ENCODE data around the gene TTYH3. TPM values are rescaled to one million over a fixed set of nuclear protein-coding genes. Genes with fewer than 3 reads are reported as not detected.

Gene TTYH3
- total and polyA plus RNA-seq, 2 of the 13 experiments (the other 11 are each of a cell fraction or from before 2014, with no cell fraction given), result 26.3 to 50.0 TPM

- TF ChIP-seq ZNF432 (CRISPR knock-in tag; IDR thresholded peaks at IDR 0.05; ENCODE audit: borderline replicate concordance) (no peak), CENPBD1 (CRISPR knock-in tag; IDR thresholded peaks at IDR 0.05; ENCODE audit: borderline replicate concordance, low read depth) (no peak), ZC3H4 (CRISPR knock-in tag; IDR thresholded peaks at IDR 0.05; ENCODE audit: borderline replicate concordance) (no peak), STAG1 (CRISPR knock-in tag; IDR thresholded peaks at IDR 0.05) (peak; percentile 30; the same call in 1 of the 2 replicates), SALL2 (CRISPR knock-in tag; IDR thresholded peaks at IDR 0.05) (no peak), RAD21 (CRISPR knock-in tag; IDR thresholded peaks at IDR 0.05) (no peak), ZNF883 (CRISPR knock-in tag; IDR thresholded peaks at IDR 0.05; ENCODE audit: not compliant biosample characterization) (peak; percentile 14), NFRKB (IDR thresholded peaks at IDR 0.05) (no peak), NFKBIZ (CRISPR knock-in tag; IDR thresholded peaks at IDR 0.05) (peak; percentile 64; the same call in 1 of the 2 replicates), SIX4 (CRISPR knock-in tag; IDR thresholded peaks at IDR 0.05) (no peak), RBAK (CRISPR knock-in tag; IDR thresholded peaks at IDR 0.05) (no peak), ZFP62 (CRISPR knock-in tag; IDR thresholded peaks at IDR 0.05) (no peak), CC2D1A (CRISPR knock-in tag; IDR thresholded peaks at IDR 0.05) (no peak), THYN1 (CRISPR knock-in tag; IDR thresholded peaks at IDR 0.05; ENCODE audit: borderline replicate concordance, low read depth) (no peak), ZNF460 (CRISPR knock-in tag; IDR thresholded peaks at IDR 0.05; ENCODE audit: borderline replicate concordance) (no peak; the same call in 1 of the 2 replicates), SMAD1 (CRISPR knock-in tag; IDR thresholded peaks at IDR 0.05; ENCODE audit: borderline replicate concordance, low read depth) (no peak)
- TF ChIP-seq, protein P1, sequence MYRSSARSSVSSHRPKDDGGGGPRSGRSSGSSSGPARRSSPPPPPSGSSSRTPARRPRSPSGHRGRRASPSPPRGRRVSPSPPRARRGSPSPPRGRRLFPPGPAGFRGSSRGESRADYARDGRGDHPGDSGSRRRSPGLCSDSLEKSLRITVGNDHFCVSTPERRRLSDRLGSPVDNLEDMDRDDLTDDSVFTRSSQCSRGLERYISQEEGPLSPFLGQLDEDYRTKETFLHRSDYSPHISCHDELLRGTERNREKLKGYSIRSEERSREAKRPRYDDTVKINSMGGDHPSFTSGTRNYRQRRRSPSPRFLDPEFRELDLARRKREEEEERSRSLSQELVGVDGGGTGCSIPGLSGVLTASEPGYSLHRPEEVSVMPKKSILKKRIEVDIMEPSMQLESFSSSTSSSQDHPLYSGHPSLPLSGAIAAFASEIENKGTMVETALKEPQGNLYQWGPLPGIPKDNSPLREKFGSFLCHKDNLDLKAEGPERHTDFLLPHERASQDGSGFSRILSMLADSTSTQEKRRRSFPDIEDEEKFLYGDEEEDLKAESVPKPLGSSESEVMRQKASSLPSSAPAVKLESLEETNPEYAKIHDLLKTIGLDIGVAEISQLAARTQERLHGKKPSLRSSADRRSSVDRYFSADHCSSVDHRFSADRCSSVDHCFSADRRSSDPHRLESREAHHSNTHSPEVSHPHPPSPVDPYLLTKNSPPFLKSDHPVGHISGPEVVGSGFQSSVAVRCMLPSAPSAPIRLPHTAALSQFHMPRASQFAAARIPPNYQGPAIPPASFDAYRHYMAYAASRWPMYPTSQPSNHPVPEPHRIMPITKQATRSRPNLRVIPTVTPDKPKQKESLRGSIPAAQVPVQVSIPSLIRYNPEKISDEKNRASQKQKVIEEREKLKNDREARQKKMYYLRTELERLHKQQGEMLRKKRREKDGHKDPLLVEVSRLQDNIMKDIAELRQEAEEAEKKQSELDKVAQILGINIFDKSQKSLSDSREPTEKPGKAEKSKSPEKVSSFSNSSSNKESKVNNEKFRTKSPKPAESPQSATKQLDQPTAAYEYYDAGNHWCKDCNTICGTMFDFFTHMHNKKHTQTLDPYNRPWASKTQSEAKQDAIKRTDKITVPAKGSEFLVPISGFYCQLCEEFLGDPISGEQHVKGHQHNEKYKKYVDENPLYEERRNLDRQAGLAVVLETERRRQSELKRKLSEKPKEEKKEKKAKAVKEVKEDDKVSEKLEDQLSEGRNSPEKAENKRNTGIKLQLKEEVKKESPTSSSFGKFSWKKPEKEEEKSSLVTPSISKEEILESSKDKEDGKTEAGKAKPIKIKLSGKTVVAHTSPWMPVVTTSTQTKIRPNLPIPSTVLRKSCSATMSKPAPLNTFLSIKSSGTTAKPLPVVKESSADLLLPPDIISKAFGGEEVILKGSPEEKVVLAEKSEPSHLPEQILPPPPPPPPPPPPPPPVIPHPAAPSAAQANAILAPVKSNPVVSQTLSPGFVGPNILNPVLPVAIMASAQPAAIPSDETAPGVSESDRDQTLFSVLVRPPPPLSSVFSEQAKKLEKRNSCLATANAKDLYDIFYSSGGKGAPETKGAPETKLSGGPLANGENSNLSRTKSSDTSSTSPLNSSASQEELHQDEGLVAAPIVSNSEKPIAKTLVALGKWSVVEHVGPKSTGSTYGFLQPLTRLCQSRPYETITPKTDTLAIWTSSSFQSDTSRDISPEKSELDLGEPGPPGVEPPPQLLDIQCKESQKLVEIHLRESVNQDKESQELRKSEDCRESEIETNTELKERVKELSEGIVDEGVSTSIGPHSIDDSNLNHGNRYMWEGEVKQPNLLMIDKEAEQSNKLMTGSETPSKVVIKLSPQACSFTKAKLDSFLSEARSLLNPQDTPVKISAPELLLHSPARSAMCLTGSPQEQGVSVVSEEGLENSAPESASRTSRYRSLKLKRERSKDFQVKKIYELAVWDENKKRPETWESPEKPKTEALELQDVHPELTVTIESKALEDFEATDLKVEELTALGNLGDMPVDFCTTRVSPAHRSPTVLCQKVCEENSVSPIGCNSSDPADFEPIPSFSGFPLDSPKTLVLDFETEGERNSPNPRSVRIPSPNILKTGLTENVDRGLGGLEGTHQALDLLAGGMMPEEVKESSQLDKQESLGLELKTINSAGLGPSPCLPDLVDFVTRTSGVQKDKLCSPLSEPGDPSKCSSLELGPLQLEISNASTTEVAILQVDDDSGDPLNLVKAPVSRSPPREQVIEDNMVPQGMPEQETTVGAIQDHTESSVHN (CRISPR knock-in tag; IDR thresholded peaks at IDR 0.05), result no peak
- TF ChIP-seq, protein P2, sequence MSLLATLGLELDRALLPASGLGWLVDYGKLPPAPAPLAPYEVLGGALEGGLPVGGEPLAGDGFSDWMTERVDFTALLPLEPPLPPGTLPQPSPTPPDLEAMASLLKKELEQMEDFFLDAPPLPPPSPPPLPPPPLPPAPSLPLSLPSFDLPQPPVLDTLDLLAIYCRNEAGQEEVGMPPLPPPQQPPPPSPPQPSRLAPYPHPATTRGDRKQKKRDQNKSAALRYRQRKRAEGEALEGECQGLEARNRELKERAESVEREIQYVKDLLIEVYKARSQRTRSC (CRISPR knock-in tag; IDR thresholded peaks at IDR 0.05; ENCODE audit: low read depth), result no peak
These were observed 9.9 kb downstream of the TTYH3 start (continued) for GRCh38 chr7:2641406-2642393.

Measured in HepG2 (cell line).